Measurements from ENCODE around the gene PCCB. TPM values are rescaled to one million over a fixed set of nuclear protein-coding genes. Genes with fewer than 3 reads are reported as not detected.

The PCCB gene
- total RNA-seq, 1 donor from 2014 or later = 32.6 TPM

- Histone ChIP-seq H3K4me1 (peaks cover 8% of the 10 kb centered on the region), H3K27ac (no peak overlapping the region), H3K27me3 (no peaks in the 10 kb centered on the region), H3K36me3 (peaks cover 9% of the 10 kb centered on the region), H3K4me3 (no peak overlapping the region), H3K9me3 (no peaks in the 10 kb centered on the region)
- intact Hi-C loops (cut with DNase I) = no loop called here
- TF ChIP-seq, protein P1, sequence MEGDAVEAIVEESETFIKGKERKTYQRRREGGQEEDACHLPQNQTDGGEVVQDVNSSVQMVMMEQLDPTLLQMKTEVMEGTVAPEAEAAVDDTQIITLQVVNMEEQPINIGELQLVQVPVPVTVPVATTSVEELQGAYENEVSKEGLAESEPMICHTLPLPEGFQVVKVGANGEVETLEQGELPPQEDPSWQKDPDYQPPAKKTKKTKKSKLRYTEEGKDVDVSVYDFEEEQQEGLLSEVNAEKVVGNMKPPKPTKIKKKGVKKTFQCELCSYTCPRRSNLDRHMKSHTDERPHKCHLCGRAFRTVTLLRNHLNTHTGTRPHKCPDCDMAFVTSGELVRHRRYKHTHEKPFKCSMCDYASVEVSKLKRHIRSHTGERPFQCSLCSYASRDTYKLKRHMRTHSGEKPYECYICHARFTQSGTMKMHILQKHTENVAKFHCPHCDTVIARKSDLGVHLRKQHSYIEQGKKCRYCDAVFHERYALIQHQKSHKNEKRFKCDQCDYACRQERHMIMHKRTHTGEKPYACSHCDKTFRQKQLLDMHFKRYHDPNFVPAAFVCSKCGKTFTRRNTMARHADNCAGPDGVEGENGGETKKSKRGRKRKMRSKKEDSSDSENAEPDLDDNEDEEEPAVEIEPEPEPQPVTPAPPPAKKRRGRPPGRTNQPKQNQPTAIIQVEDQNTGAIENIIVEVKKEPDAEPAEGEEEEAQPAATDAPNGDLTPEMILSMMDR (IDR thresholded peaks at IDR 0.05) = no peak
- no peak for DNase-seq
- ATAC-seq = no peak
Measured at GRCh38 chr3:136279092-136279491, 29.0 kb downstream of the PCCB start.

- intact Hi-C loops (cut with DNase I) = no loop called here
- no peaks in the 10 kb centered on the region for H3K9me3 ChIP-seq
- no peak overlapping the region for H3K27ac ChIP-seq
- peaks cover 8% of the 10 kb centered on the region for H3K4me1 ChIP-seq
- no peak overlapping the region for H3K4me3 ChIP-seq
- DNase-seq = no peak
- ATAC-seq = no peak
- TF ChIP-seq, protein P1 (IDR thresholded peaks at IDR 0.05) = no peak
- H3K27me3 ChIP-seq = no peaks in the 10 kb centered on the region
- H3K36me3 ChIP-seq = peaks cover 25% of the 10 kb centered on the region
Measured at GRCh38 chr3:136280961-136281360, 30.8 kb downstream of the PCCB start.

- no peak for ATAC-seq
- DNase-seq = no peak
- H3K4me3 ChIP-seq = no peak overlapping the region
- peaks cover 8% of the 10 kb centered on the region for H3K4me1 ChIP-seq
- TF ChIP-seq, protein P1 (IDR thresholded peaks at IDR 0.05) = no peak
- intact Hi-C loops (cut with DNase I) = no loop called here
- peaks cover 28% of the 10 kb centered on the region for H3K36me3 ChIP-seq
- no peaks in the 10 kb centered on the region for H3K27me3 ChIP-seq
- H3K27ac ChIP-seq = no peak overlapping the region
- H3K9me3 ChIP-seq = no peaks in the 10 kb centered on the region
Measured at GRCh38 chr3:136281966-136282520, 31.9 kb downstream of the PCCB start.

DNA sequence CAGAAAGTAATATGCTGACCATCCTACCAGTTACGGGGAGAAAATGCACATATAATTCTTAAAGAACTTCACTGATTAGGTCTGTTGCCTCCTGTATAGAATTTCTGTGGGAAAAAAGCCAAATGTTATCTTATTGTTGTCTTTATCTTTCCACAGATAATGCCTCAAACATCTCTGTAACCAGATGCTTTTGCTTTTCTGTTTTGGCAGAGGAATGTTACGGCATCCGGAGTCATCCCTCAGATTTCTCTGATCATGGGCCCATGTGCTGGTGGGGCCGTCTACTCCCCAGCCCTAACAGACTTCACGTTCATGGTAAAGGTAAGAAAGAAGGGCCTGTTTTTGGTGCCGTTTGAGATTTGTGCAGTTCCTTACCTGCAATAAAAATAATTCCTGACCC lies 33.5 kb downstream of the PCCB start:
- intact Hi-C loops (cut with DNase I) = no loop called here
- H3K36me3 ChIP-seq = peaks cover 27% of the 10 kb centered on the region

GRCh38 chr3:136291302-136291701 lies 41.2 kb downstream of the PCCB start:
- no peaks in the 10 kb centered on the region for H3K9me3 ChIP-seq
- no peaks in the 10 kb centered on the region for H3K4me1 ChIP-seq
- peaks cover 32% of the 10 kb centered on the region for H3K36me3 ChIP-seq
- H3K27ac ChIP-seq = no peak overlapping the region
- intact Hi-C loops (cut with DNase I) = no loop called here
- TF ChIP-seq, protein P1 (IDR thresholded peaks at IDR 0.05) = no peak
- no peak for DNase-seq
- no peak overlapping the region for H3K4me3 ChIP-seq
- no peaks in the 10 kb centered on the region for H3K27me3 ChIP-seq
- no peak for ATAC-seq

More for the DNA sequence above, 33.5 kb downstream of the PCCB start:
- Histone ChIP-seq H3K27me3 (no peaks in the 10 kb centered on the region), H3K4me1 (peaks cover 8% of the 10 kb centered on the region), H3K4me3 (no peak overlapping the region), H3K9me3 (no peaks in the 10 kb centered on the region), H3K27ac (no peak overlapping the region)
- TF ChIP-seq, protein P1 (IDR thresholded peaks at IDR 0.05) = no peak
- ATAC-seq = no peak
- no peak for DNase-seq

DNA sequence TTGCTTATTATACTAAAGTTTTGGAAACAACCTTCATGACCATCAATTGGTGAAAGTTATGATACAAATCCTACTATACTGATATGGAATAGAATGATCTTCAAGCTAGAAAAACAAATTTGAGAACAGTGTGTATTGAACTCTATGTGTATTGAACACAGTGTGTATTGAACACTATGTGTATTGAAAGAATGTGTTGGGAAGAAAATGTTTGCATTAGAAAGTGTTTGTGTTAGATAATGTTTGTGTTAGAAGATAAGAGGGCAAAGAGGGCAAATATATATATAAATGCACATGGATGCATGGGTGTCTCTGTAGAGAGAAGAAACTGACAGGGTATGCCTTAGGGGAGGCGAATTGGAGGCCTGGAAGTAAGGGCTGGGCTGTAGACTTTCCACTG lies 42.4 kb downstream of the PCCB start:
- TF ChIP-seq, protein P1 (IDR thresholded peaks at IDR 0.05) = no peak
- Histone ChIP-seq H3K36me3 (peaks cover 32% of the 10 kb centered on the region), H3K9me3 (no peaks in the 10 kb centered on the region), H3K27ac (no peak overlapping the region), H3K4me1 (no peaks in the 10 kb centered on the region), H3K4me3 (no peak overlapping the region), H3K27me3 (no peaks in the 10 kb centered on the region)
- no peak for DNase-seq
- no peak for ATAC-seq
- intact Hi-C loops (cut with DNase I) = no loop called here
